Jurkat, Clone E6-1 (cell line): ENCODE results near the gene HMOX2.
A peak's percentile ranks its signal among the peaks of the same experiment; 100 is the strongest.

Experiments
- DNase-seq: peaks from one replicate; pipeline ENCODE4 v3.0.0-alpha.2; 2011; ENCODE audit warnings: low read depth, low spot score
- H3K4me3 ChIP-seq: 2 replicates; pipeline ENCODE4 v1.5.1; 2011; ENCODE audit warnings: mild to moderate bottlenecking, low read length, control low read depth, moderate library complexity

HMOX2 gene

GRCh38 chr16:4461250-4462085 lies 14.7 kb upstream of the HMOX2 start:
- H3K4me3 ChIP-seq = no peak overlapping the region
- no peak for DNase-seq

GRCh38 chr16:4463522-4464163 lies 12.6 kb upstream of the HMOX2 start:
- H3K4me3 ChIP-seq = no peak overlapping the region
- DNase-seq = no peak

GRCh38 chr16:4465977-4466779 lies 10.0 kb upstream of the HMOX2 start:
- H3K4me3 ChIP-seq = peak overlapping the region; percentile 41
- DNase-seq = peak; percentile 95

- no peak overlapping the region for H3K4me3 ChIP-seq
- DNase-seq = no peak
Measured at GRCh38 chr16:4467916-4468315, 8.3 kb upstream of the HMOX2 start.

GRCh38 chr16:4468972-4469371 lies 7.2 kb upstream of the HMOX2 start:
- no peak overlapping the region for H3K4me3 ChIP-seq
- DNase-seq = no peak

GRCh38 chr16:4471869-4472268 lies 4.3 kb upstream of the HMOX2 start:
- H3K4me3 ChIP-seq = no peak overlapping the region
- DNase-seq = no peak

GRCh38 chr16:4472880-4473279 lies 3.3 kb upstream of the HMOX2 start:
- no peak for DNase-seq
- H3K4me3 ChIP-seq = peak overlapping the region; percentile 89

GRCh38 chr16:4474192-4474961 lies 1.8 kb upstream of the HMOX2 start, which contains the start of gene NMRAL1:
NMRAL1 (minus strand) TSS chr16:4474625; CDS start chr16:4474132, 493 bp downstream.
- peak; percentile 96 for DNase-seq
- peak within 1 kb of the TSS; percentile 89 for H3K4me3 ChIP-seq

GRCh38 chr16:4477966-4478365 lies 1.8 kb downstream of the HMOX2 start:
- H3K4me3 ChIP-seq = peak overlapping the region; percentile 82; the same call in 1 of the 2 replicates
- no peak for DNase-seq

- H3K4me3 ChIP-seq = no peak overlapping the region
- DNase-seq = no peak
Measured at GRCh38 chr16:4481526-4481925, 5.3 kb downstream of the HMOX2 start.

GRCh38 chr16:4481963-4482362 lies 5.8 kb downstream of the HMOX2 start:
- DNase-seq = no peak
- H3K4me3 ChIP-seq = no peak overlapping the region

GRCh38 chr16:4486126-4486893 lies 10.1 kb downstream of the HMOX2 start:
- no peak overlapping the region for H3K4me3 ChIP-seq
- no peak for DNase-seq

- H3K4me3 ChIP-seq = no peak overlapping the region
- no peak for DNase-seq
Measured at GRCh38 chr16:4487955-4488498, 11.8 kb downstream of the HMOX2 start.

- no peak overlapping the region for H3K4me3 ChIP-seq
- peak; percentile 77 for DNase-seq
Measured at GRCh38 chr16:4488499-4488967, 12.3 kb downstream of the HMOX2 start.

GRCh38 chr16:4489030-4489429 lies 12.8 kb downstream of the HMOX2 start:
- no peak for DNase-seq
- no peak overlapping the region for H3K4me3 ChIP-seq

- no peak for DNase-seq
- no peak overlapping the region for H3K4me3 ChIP-seq
Measured at GRCh38 chr16:4491898-4492297, 15.7 kb downstream of the HMOX2 start.

GRCh38 chr16:4494746-4495490 lies 18.7 kb downstream of the HMOX2 start:
- DNase-seq = no peak
- H3K4me3 ChIP-seq = no peak overlapping the region
